WTC11 (cell line): ENCODE data around the gene CPE. TPM values are rescaled to one million over a fixed set of nuclear protein-coding genes. Genes with fewer than 3 reads are reported as not detected.

Source experiments
- ATAC-seq: fragments of 200-7000 bp; cut with Tn5 transposase; 2 replicates; pipeline ENCODE4 v1.10.0; 2021; ENCODE audit warnings: mild to moderate bottlenecking, moderate library complexity
- CTCF ChIA-PET: fragments of 300-600 bp; sonication (Branson Sonifier 250); formaldehyde crosslinking; loops from one replicate; lab custom pipeline; 2021; ENCODE audit warnings: antibody characterized with exemption; lab: Charles Lee
- POLR2A ChIA-PET: fragments of 350-600 bp; sonication (Branson Sonifier 250); formaldehyde crosslinking; loops from one replicate; lab custom pipeline; 2021; ENCODE audit warnings: antibody characterized with exemption; lab: Charles Lee
- DNase-seq: peaks from one replicate; pipeline ENCODE4 v3.0.0; 2021; ENCODE audit warnings: low spot score
- H3K27ac Mint-ChIP-seq: 2 replicates; pipeline ENCODE4 v1.8.0; 2021; ENCODE audit warnings: mixed read lengths
- H3K27me3 Mint-ChIP-seq: 2 replicates; pipeline ENCODE4 v1.8.0; 2021; ENCODE audit warnings: low read depth, mild to moderate bottlenecking, moderate library complexity, mixed read lengths
- H3K36me3 Mint-ChIP-seq: 2 replicates; pipeline ENCODE4 v1.8.0; 2021; ENCODE audit warnings: mixed read lengths
- H3K4me1 Mint-ChIP-seq: 2 replicates; pipeline ENCODE4 v1.8.0; 2022; ENCODE audit warnings: mixed read lengths
- H3K4me3 Mint-ChIP-seq: 2 replicates; pipeline ENCODE4 v1.8.0; 2021; ENCODE audit warnings: mild to moderate bottlenecking, moderate library complexity, mixed read lengths
- H3K9me3 Mint-ChIP-seq: 2 replicates; pipeline ENCODE4 v1.8.0; 2021; ENCODE audit warnings: mixed read lengths
- AFF4 ChIP-seq: sonication (generic); formaldehyde crosslinking; IDR thresholded peaks from 2 replicates; pipeline ENCODE4 v1.8.1; 2023; ENCODE audit warnings: mild to moderate bottlenecking, missing genetic modification reagents, borderline replicate concordance
- CREB1 ChIP-seq: sonication (generic); formaldehyde crosslinking; IDR thresholded peaks from 2 replicates; pipeline ENCODE4 v1.8.0; 2023; ENCODE audit warnings: mild to moderate bottlenecking, missing genetic modification reagents
- E2F5 ChIP-seq: sonication (generic); formaldehyde crosslinking; IDR thresholded peaks from 2 replicates; pipeline ENCODE4 v1.8.1; 2022; ENCODE audit warnings: mild to moderate bottlenecking, moderate library complexity, missing genetic modification reagents
- ETV6 ChIP-seq: sonication (generic); formaldehyde crosslinking; IDR thresholded peaks from 2 replicates; pipeline ENCODE4 v1.8.1; 2022; ENCODE audit warnings: mild to moderate bottlenecking, missing genetic modification reagents
- GABPB1 ChIP-seq: sonication (generic); formaldehyde crosslinking; IDR thresholded peaks from 2 replicates; pipeline ENCODE4 v1.8.1; 2023; ENCODE audit warnings: mild to moderate bottlenecking, missing genetic modification reagents
- MXD4 ChIP-seq: fragments of 250-450 bp; sonication (Bioruptor Pico); IDR thresholded peaks from 2 replicates; pipeline ENCODE4 v1.8.0; 2021; ENCODE audit warnings: mild to moderate bottlenecking, moderate library complexity, borderline replicate concordance
- NFATC4 ChIP-seq: fragments of 250-450 bp; sonication (Bioruptor Pico); IDR thresholded peaks from 2 replicates; pipeline ENCODE4 v1.9.0; 2021; ENCODE audit warnings: mild to moderate bottlenecking
- PRDM15 ChIP-seq: sonication (generic); formaldehyde crosslinking; IDR thresholded peaks from 2 replicates; pipeline ENCODE4 v1.8.0; 2022; ENCODE audit warnings: missing genetic modification reagents
- RELA ChIP-seq: sonication (generic); formaldehyde crosslinking; IDR thresholded peaks from 2 replicates; pipeline ENCODE4 v1.8.1; 2022; ENCODE audit warnings: missing genetic modification reagents, mild to moderate bottlenecking, borderline replicate concordance
- SMAD3 ChIP-seq: sonication (generic); formaldehyde crosslinking; IDR thresholded peaks from 2 replicates; pipeline ENCODE4 v1.8.0; 2022; ENCODE audit warnings: missing genetic modification reagents, mild to moderate bottlenecking, borderline replicate concordance
- ZNF232 ChIP-seq: sonication (generic); formaldehyde crosslinking; IDR thresholded peaks from 2 replicates; pipeline ENCODE4 v1.8.0; 2022; ENCODE audit warnings: mild to moderate bottlenecking, missing genetic modification reagents
- ZNF416 ChIP-seq: fragments of 250-450 bp; sonication (Bioruptor Pico); IDR thresholded peaks from 2 replicates; pipeline ENCODE4 v1.9.0; 2021; ENCODE audit warnings: mild to moderate bottlenecking, inconsistent platforms
- total RNA-seq: library from RNA; stranded (reverse); gene quantifications from 3 replicates; pipeline ENCODE4 v1.2.3, GENCODE V29; 2021
- TF ChIP-seq, protein P1 (sequence below): fragments of 250-450 bp; sonication (Bioruptor Pico); IDR thresholded peaks from 2 replicates; pipeline ENCODE4 v1.9.0; 2021; ENCODE audit warnings: mild to moderate bottlenecking
- TF ChIP-seq, protein P2 (sequence below): sonication (generic); formaldehyde crosslinking; IDR thresholded peaks from 2 replicates; pipeline ENCODE4 v1.8.1; 2022; ENCODE audit warnings: mild to moderate bottlenecking, missing genetic modification reagents, moderate library complexity, borderline replicate concordance

CPE gene
- total RNA-seq, 1 experiment from 2014 or later, result 9.2 TPM

GRCh38 chr4:165518686-165519085 is 139.9 kb downstream of the CPE start:
- Mint-ChIP-seq H3K4me3 (no peak overlapping the region), H3K27ac (no peak overlapping the region), H3K36me3 (no peaks in the 10 kb centered on the region), H3K4me1 (no peaks in the 10 kb centered on the region), H3K27me3 (no peaks in the 10 kb centered on the region), H3K9me3 (no peaks in the 10 kb centered on the region)
- TF ChIP-seq ZNF416 (no peak), MXD4 (CRISPR knock-in tag) (no peak), AFF4 (CRISPR knock-in tag) (no peak), SMAD3 (CRISPR knock-in tag) (no peak), CREB1 (CRISPR knock-in tag) (no peak), GABPB1 (CRISPR knock-in tag) (no peak), PRDM15 (no peak), NFATC4 (CRISPR knock-in tag) (no peak), ETV6 (CRISPR knock-in tag) (no peak), RELA (CRISPR knock-in tag) (no peak)
- TF ChIP-seq, protein P1, sequence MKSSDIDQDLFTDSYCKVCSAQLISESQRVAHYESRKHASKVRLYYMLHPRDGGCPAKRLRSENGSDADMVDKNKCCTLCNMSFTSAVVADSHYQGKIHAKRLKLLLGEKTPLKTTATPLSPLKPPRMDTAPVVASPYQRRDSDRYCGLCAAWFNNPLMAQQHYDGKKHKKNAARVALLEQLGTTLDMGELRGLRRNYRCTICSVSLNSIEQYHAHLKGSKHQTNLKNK, result no peak
- TF ChIP-seq, protein P2, sequence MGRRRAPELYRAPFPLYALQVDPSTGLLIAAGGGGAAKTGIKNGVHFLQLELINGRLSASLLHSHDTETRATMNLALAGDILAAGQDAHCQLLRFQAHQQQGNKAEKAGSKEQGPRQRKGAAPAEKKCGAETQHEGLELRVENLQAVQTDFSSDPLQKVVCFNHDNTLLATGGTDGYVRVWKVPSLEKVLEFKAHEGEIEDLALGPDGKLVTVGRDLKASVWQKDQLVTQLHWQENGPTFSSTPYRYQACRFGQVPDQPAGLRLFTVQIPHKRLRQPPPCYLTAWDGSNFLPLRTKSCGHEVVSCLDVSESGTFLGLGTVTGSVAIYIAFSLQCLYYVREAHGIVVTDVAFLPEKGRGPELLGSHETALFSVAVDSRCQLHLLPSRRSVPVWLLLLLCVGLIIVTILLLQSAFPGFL (CRISPR knock-in tag), result no peak
- CTCF ChIA-PET, result interaction anchor here (0.9 kb wide), 1 partner anchor 25 kb away, joined by 3 read pairs; no protein-coding TSS in a partner anchor
- ATAC-seq (no peak), DNase-seq (no peak)
- POLR2A ChIA-PET, result no interaction called here

DNA sequence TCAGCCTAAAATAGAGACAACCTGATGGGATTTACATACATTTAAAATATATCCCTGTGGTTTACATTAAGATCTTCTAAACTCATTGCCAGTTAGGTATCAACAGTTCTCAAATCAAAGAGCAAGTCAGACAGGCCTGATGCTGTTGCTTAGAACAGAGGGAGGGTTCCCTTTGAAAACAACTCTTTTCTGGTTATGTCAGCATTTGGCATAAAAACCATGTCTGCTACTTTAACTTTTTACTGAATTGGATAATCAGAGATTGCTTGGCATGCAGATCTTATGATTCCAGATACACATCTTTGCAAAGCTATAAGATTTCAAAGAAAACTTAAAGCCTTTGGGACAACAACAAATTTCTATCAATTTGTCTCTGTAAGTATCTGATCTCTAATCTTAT is 140.8 kb downstream of the CPE start:
- CTCF ChIA-PET, result no interaction called here
- no peak for DNase-seq
- Mint-ChIP-seq H3K27ac (no peak overlapping the region), H3K27me3 (no peaks in the 10 kb centered on the region), H3K4me3 (no peak overlapping the region), H3K4me1 (no peaks in the 10 kb centered on the region), H3K36me3 (no peaks in the 10 kb centered on the region), H3K9me3 (no peaks in the 10 kb centered on the region)
- TF ChIP-seq E2F5 (no peak), ZNF232 (no peak)
- POLR2A ChIA-PET, result no interaction called here
- ATAC-seq, result no peak
